G401.6 (cell line): Measurements from ENCODE around the gene TIMM17A.
"Not testable (repeated sequence)": the region's sequence is repeated elsewhere in the genome, so short reads cannot be mapped to it uniquely, and the experiment has no call there.

Experiments used
- FAIRE-seq: peaks from 2 replicates; lab custom pipeline; 2012; peaks lifted over from hg19 to GRCh38; lab: Jason Lieb, UNC

The TIMM17A gene

GRCh38 chr1:202016022-202016810, 60.9 kb downstream of the TIMM17A start:
- no peak for FAIRE-seq

GRCh38 chr1:202016811-202017748, 61.8 kb downstream of the TIMM17A start:
- FAIRE-seq: no peak

GRCh38 chr1:202017749-202018467, 62.6 kb downstream of the TIMM17A start:
- no peak for FAIRE-seq

- FAIRE-seq: no peak
Observed at GRCh38 chr1:202018468-202019234, 63.3 kb downstream of the TIMM17A start.

- FAIRE-seq: not testable (repeated sequence)
Observed at GRCh38 chr1:202019235-202019558, 63.9 kb downstream of the TIMM17A start.
